ENCODE data around the gene ZNF606.

DNA sequence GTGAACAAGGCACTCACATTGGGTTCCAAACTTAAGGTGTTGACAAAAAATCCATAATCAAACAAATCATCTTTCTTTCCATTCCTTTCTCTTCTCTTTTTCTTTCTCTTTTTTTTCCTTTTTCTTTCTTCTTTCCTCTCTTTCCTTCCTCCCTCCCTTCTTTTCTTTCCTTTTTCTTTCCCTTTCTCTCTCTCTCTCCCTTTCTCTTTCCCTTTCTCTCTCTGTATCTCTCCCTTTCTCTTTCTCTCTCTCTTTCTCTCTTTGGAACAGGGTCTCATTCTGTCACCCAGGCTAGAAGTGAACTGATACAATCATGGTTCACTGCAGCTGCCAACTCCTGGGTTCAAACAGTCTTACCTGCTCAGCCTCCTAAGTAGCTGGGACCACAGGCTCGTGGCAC, 40.8 kb downstream of the ZNF606 start:
- no peak for TF ChIP-seq POLR2A (IDR thresholded peaks at IDR 0.05)
- TF ChIP-seq, protein P1, sequence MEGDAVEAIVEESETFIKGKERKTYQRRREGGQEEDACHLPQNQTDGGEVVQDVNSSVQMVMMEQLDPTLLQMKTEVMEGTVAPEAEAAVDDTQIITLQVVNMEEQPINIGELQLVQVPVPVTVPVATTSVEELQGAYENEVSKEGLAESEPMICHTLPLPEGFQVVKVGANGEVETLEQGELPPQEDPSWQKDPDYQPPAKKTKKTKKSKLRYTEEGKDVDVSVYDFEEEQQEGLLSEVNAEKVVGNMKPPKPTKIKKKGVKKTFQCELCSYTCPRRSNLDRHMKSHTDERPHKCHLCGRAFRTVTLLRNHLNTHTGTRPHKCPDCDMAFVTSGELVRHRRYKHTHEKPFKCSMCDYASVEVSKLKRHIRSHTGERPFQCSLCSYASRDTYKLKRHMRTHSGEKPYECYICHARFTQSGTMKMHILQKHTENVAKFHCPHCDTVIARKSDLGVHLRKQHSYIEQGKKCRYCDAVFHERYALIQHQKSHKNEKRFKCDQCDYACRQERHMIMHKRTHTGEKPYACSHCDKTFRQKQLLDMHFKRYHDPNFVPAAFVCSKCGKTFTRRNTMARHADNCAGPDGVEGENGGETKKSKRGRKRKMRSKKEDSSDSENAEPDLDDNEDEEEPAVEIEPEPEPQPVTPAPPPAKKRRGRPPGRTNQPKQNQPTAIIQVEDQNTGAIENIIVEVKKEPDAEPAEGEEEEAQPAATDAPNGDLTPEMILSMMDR (IDR thresholded peaks at IDR 0.05): no peak

Measured in uterus (tissue), 2 donors.